PFSK-1 (cell line): ENCODE results near the gene IGFLR1.

Experiments used
- POLR2AphosphoS5 ChIP-seq: IDR thresholded peaks from 2 replicates; pipeline ENCODE4 v1.6.1; 2012; ENCODE audit warnings: low read depth, mild to moderate bottlenecking, control low read depth, low read length, moderate library complexity
- TAF1 ChIP-seq: IDR thresholded peaks from 2 replicates; pipeline ENCODE4 v1.6.1; 2012; ENCODE audit warnings: low read length, control low read depth, borderline replicate concordance; ENCODE audit not compliant: insufficient read depth
- TF ChIP-seq, protein P1 (sequence below), 2 experiments: IDR thresholded peaks; 2 replicates each; pipeline versions ENCODE4 v1.6.1 to v1.8.0; 2011 to 2012; ENCODE audit warnings: low read depth in 2 of 2, low read length in 2 of 2, control low read depth in 1 of 2, inconsistent platforms in 1 of 2, mild to moderate bottlenecking in 1 of 2, moderate library complexity in 1 of 2; ENCODE audit not compliant: insufficient read depth in 1 of 2

DNA sequence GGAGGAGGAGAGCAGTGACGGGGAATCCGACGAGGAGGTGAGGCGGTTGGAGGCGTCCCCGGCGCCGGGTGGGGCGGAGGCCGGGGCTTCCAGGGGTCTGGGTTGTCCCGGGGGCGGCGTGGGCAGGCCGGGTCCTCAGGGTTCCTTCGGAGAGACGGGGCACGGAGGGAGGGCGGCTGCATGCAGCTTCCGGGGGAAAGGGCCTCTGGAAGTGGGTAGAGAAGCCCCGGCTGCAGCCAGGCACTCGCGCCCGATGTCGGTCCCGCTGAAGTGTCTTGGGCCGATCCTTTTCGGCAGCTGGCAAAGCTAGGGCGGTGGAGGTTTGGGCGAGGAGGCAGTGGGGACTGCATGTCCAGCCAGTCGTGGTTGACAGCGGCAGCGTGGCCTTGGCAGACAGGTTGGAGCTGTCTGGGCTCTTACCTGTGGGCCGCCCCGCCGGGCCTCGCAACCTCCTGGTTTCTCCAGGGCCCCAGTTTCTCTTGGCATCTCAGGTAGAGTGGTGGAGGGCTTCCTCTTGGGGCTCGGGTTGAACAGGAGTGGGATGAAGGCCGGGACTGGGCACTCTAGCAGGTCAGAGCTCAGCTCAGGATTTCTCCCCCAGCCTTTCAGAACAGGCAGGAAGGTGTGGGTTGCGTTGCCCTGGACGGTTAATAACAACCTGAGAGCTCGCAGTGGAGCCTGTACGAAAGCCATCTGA is 23.8 kb downstream of the IGFLR1 start:
- no peak for TF ChIP-seq POLR2AphosphoS5
- TF ChIP-seq TAF1: no peak
- TF ChIP-seq, protein P1, sequence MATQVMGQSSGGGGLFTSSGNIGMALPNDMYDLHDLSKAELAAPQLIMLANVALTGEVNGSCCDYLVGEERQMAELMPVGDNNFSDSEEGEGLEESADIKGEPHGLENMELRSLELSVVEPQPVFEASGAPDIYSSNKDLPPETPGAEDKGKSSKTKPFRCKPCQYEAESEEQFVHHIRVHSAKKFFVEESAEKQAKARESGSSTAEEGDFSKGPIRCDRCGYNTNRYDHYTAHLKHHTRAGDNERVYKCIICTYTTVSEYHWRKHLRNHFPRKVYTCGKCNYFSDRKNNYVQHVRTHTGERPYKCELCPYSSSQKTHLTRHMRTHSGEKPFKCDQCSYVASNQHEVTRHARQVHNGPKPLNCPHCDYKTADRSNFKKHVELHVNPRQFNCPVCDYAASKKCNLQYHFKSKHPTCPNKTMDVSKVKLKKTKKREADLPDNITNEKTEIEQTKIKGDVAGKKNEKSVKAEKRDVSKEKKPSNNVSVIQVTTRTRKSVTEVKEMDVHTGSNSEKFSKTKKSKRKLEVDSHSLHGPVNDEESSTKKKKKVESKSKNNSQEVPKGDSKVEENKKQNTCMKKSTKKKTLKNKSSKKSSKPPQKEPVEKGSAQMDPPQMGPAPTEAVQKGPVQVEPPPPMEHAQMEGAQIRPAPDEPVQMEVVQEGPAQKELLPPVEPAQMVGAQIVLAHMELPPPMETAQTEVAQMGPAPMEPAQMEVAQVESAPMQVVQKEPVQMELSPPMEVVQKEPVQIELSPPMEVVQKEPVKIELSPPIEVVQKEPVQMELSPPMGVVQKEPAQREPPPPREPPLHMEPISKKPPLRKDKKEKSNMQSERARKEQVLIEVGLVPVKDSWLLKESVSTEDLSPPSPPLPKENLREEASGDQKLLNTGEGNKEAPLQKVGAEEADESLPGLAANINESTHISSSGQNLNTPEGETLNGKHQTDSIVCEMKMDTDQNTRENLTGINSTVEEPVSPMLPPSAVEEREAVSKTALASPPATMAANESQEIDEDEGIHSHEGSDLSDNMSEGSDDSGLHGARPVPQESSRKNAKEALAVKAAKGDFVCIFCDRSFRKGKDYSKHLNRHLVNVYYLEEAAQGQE (IDR thresholded peaks at IDR 0.05; ENCODE audit: insufficient read depth in 1 of 2, low read depth in 2 of 2, low read length in 2 of 2): no peak
